Liver (tissue), 9 donors: ENCODE data around the gene CABCOCO1. TPM values are rescaled to one million over a fixed set of nuclear protein-coding genes. Genes with fewer than 3 reads are reported as not detected.

Source experiments
- DNase-seq: peaks from one replicate; pipeline ENCODE4 v3.0.0-alpha.2; 2017; ENCODE audit warnings: low spot score
- H3K27ac ChIP-seq, 2 donors: one replicate each; pipeline ENCODE4 v1.7.0; 2013; ENCODE audit warnings: inconsistent platforms in 2 of 2, low read length in 2 of 2, control low read depth in 1 of 2, low read depth in 1 of 2, mild to moderate bottlenecking in 1 of 2
- H3K27me3 ChIP-seq, 4 donors: one replicate each; pipeline versions ENCODE4 v1.6.1 to v1.7.0; 2013; ENCODE audit warnings: low read length in 3 of 4, inconsistent platforms in 1 of 4, mild to moderate bottlenecking in 1 of 4, moderate library complexity in 1 of 4; ENCODE audit not compliant: control insufficient read depth in 4 of 4, insufficient read depth in 4 of 4
- H3K36me3 ChIP-seq, 4 donors: one replicate each; pipeline versions ENCODE4 v1.6.1 to v1.7.0; 2013; ENCODE audit warnings: low read length in 3 of 4, mild to moderate bottlenecking in 3 of 4, low read depth in 1 of 4, moderate library complexity in 1 of 4; ENCODE audit not compliant: control insufficient read depth in 4 of 4, insufficient read depth in 3 of 4
- H3K4me1 ChIP-seq, 4 donors: one replicate each; pipeline versions ENCODE4 v1.6.1 to v1.7.0; 2013; ENCODE audit warnings: low read length in 3 of 4, mild to moderate bottlenecking in 3 of 4, moderate library complexity in 1 of 4; ENCODE audit not compliant: control insufficient read depth in 4 of 4, insufficient read depth in 4 of 4
- H3K4me3 ChIP-seq, 3 donors: one replicate each; pipeline versions ENCODE4 v1.6.1 to v1.7.0; 2013; ENCODE audit warnings: low read length in 3 of 3, control low read depth in 1 of 3, low read depth in 1 of 3, mild to moderate bottlenecking in 1 of 3
- H3K9ac ChIP-seq, 2 donors: one replicate each; pipeline ENCODE4 v1.7.0; 2013; ENCODE audit warnings: low read length in 2 of 2, mild to moderate bottlenecking in 2 of 2, moderate library complexity in 2 of 2, control low read depth in 1 of 2, low read depth in 1 of 2
- H3K9me3 ChIP-seq, 4 donors: one replicate each; pipeline versions ENCODE4 v1.6.1 to v1.7.0; 2013; ENCODE audit warnings: low read length in 3 of 4; ENCODE audit not compliant: control insufficient read depth in 4 of 4
- ATF3 ChIP-seq: IDR thresholded peaks from 2 replicates; pipeline ENCODE4 v1.6.1; 2016; ENCODE audit warnings: antibody characterized with exemption
- CTCF ChIP-seq: fragments of 150-350 bp; IDR thresholded peaks from 2 replicates; pipeline ENCODE4 v1.5.1; 2017; ENCODE audit warnings: improper control_type of control experiment, low read depth, low read length; ENCODE audit not compliant: missing input control
- FOXA1 ChIP-seq: IDR thresholded peaks from 2 replicates; pipeline ENCODE4 v1.6.1; 2016; ENCODE audit warnings: antibody characterized with exemption
- FOXA2 ChIP-seq: IDR thresholded peaks from 2 replicates; pipeline ENCODE4 v1.6.1; 2016; ENCODE audit warnings: antibody characterized with exemption
- GABPA ChIP-seq, 2 donors: IDR thresholded peaks in 1 of 2; conservative IDR thresholded peaks in 1 of 2; 2 replicates each; pipeline ENCODE4 v1.6.1; 2016; ENCODE audit warnings: antibody characterized with exemption in 2 of 2, mild to moderate bottlenecking in 1 of 2, moderate library complexity in 1 of 2
- HNF4A ChIP-seq, 2 donors: conservative IDR thresholded peaks; 2 replicates each; pipeline ENCODE4 v1.6.1; 2016; ENCODE audit warnings: antibody characterized with exemption in 2 of 2, mild to moderate bottlenecking in 2 of 2
- JUND ChIP-seq, 2 donors: IDR thresholded peaks; 2 replicates each; pipeline ENCODE4 v1.6.1; 2016; ENCODE audit warnings: antibody characterized with exemption in 2 of 2
- NR2F2 ChIP-seq: IDR thresholded peaks from 2 replicates; pipeline ENCODE4 v1.6.1; 2016; ENCODE audit warnings: antibody characterized with exemption
- RAD21 ChIP-seq, 2 donors: IDR thresholded peaks; 2 replicates each; pipeline ENCODE4 v1.6.1; 2016; ENCODE audit warnings: antibody characterized with exemption in 2 of 2, mild to moderate bottlenecking in 2 of 2
- REST ChIP-seq: IDR thresholded peaks from 2 replicates; pipeline ENCODE4 v1.6.1; 2016; ENCODE audit warnings: antibody characterized with exemption, mild to moderate bottlenecking
- RXRA ChIP-seq, 2 donors: IDR thresholded peaks; 2 replicates each; pipeline ENCODE4 v1.6.1; 2017 to 2018; ENCODE audit warnings: antibody characterized with exemption in 2 of 2, mild to moderate bottlenecking in 1 of 2
- YY1 ChIP-seq: IDR thresholded peaks from 2 replicates; pipeline ENCODE4 v1.6.1; 2016; ENCODE audit warnings: antibody characterized with exemption, mild to moderate bottlenecking
- ZBTB33 ChIP-seq: IDR thresholded peaks from 2 replicates; pipeline ENCODE4 v1.6.1; 2016; ENCODE audit warnings: antibody characterized with exemption
- WGBS: extraction: QIAGEN DNeasy Blood & Tissue Kit; methylation state at CpG from one replicate; pipeline ENCODE4 v1.1.7; 2013; 5-methylcytosine and 5-hydroxymethylcytosine counted together
- polyA plus RNA-seq, 2 donors: library from polyadenylated mRNA; stranded (reverse) in 1 of 2; unstranded in 1 of 2; fragments of 200-250 nt in 1 of 2; fragments of >200 nt in 1 of 2; fragmentation: Nextera tagmentation in 1 of 2; extraction: Ambion mirVana in 1 of 2; gene quantifications; one replicate each; pipeline versions ENCODE4 v1.2.1 to v1.2.3, GENCODE V29; 2013 to 2015
- total RNA-seq, 2 donors: library from RNA; depleted of rRNA; stranded (reverse); fragments of >200 nt; gene quantifications; one replicate each; pipeline ENCODE4 v1.2.3, GENCODE V29; 2014
- donor health status: healthy.
- donor health status: healthy.
- donor health status: healthy.
- donor health status: healthy.
- donor health status: healthy.

Gene CABCOCO1
- total and polyA plus RNA-seq, 4 donors, result 0.09 to 0.20 TPM; not detected in 2

- H3K27ac ChIP-seq, result no peak overlapping the region
- no peaks in the 10 kb centered on the region for H3K27me3 ChIP-seq
- TF ChIP-seq FOXA2 (no peak), JUND (IDR thresholded peaks at IDR 0.05) (no peak), REST (no peak), CTCF (no peak), RAD21 (IDR thresholded peaks at IDR 0.05) (no peak), GABPA (IDR thresholded peaks at IDR 0.05 in 1 of 2, conservative IDR thresholded peaks at IDR 0.05 in 1 of 2) (no peak), RXRA (IDR thresholded peaks at IDR 0.05) (no peak), NR2F2 (no peak), ATF3 (no peak), FOXA1 (no peak), YY1 (no peak)
- H3K4me3 ChIP-seq, result no peak overlapping the region
- no peak for DNase-seq
- H3K9ac ChIP-seq, result no peak overlapping the region
- no peaks in the 10 kb centered on the region for H3K4me1 ChIP-seq
- H3K36me3 ChIP-seq, result no peaks in the 10 kb centered on the region
- 60% methylated on average over 4 of the region's 4 CpGs for WGBS
- H3K9me3 ChIP-seq, result no peaks in the 10 kb centered on the region
Measured at GRCh38 chr10:61786728-61787127, 124.0 kb downstream of the CABCOCO1 start.

GRCh38 chr10:61787170-61787569 is 124.4 kb downstream of the CABCOCO1 start:
- Histone ChIP-seq H3K36me3 (no peaks in the 10 kb centered on the region), H3K27ac (no peak overlapping the region), H3K27me3 (no peaks in the 10 kb centered on the region), H3K4me3 (no peak overlapping the region), H3K4me1 (no peaks in the 10 kb centered on the region), H3K9me3 (no peaks in the 10 kb centered on the region), H3K9ac (no peak overlapping the region)
- 62% methylated on average over 3 of the region's 3 CpGs for WGBS
- no peak for DNase-seq
- TF ChIP-seq RXRA (IDR thresholded peaks at IDR 0.05) (no peak), HNF4A (conservative IDR thresholded peaks at IDR 0.05) (no peak)

- H3K4me3 ChIP-seq, result no peak overlapping the region
- H3K27ac ChIP-seq, result no peak overlapping the region
- no peak for DNase-seq
- WGBS, result 80% methylated on average over 1 of the region's 1 CpG
- H3K27me3 ChIP-seq, result no peaks in the 10 kb centered on the region
- H3K9ac ChIP-seq, result no peak overlapping the region
- no peaks in the 10 kb centered on the region for H3K4me1 ChIP-seq
- no peaks in the 10 kb centered on the region for H3K36me3 ChIP-seq
- H3K9me3 ChIP-seq, result no peaks in the 10 kb centered on the region
- no peak for TF ChIP-seq ZBTB33
- no peak for TF ChIP-seq REST
- no peak for TF ChIP-seq YY1
- TF ChIP-seq HNF4A (conservative IDR thresholded peaks at IDR 0.05), result no peak
- no peak for TF ChIP-seq RAD21 (IDR thresholded peaks at IDR 0.05)
- TF ChIP-seq CTCF, result no peak
- no peak for TF ChIP-seq FOXA2
- no peak for TF ChIP-seq RXRA (IDR thresholded peaks at IDR 0.05)
Measured at GRCh38 chr10:61789031-61789430, 126.3 kb downstream of the CABCOCO1 start.
